ENCODE data around the gene EDAR. TPM values are rescaled to one million over a fixed set of nuclear protein-coding genes. Genes with fewer than 3 reads are reported as not detected.

EDAR gene
- total RNA-seq, 1 donor from 2014 or later, result 0.22 TPM

GRCh38 chr2:109009920-109010610 is 21.0 kb upstream of the EDAR start:
- intact Hi-C loops (cut with DNase I), result no loop called here
- ATAC-seq (no peak), DNase-seq (ENCODE audit: low spot score) (no peak)

GRCh38 chr2:109006971-109007370 is 18.0 kb upstream of the EDAR start:
- DNase-seq (ENCODE audit: low spot score) (no peak), ATAC-seq (no peak)
- intact Hi-C loops (cut with DNase I), result no loop called here

- intact Hi-C loops (cut with DNase I), result no loop called here
- DNase-seq (ENCODE audit: low spot score), result no peak
- peak; percentile 36 for ATAC-seq
Measured at GRCh38 chr2:109005686-109006204, 16.7 kb upstream of the EDAR start.

DNA sequence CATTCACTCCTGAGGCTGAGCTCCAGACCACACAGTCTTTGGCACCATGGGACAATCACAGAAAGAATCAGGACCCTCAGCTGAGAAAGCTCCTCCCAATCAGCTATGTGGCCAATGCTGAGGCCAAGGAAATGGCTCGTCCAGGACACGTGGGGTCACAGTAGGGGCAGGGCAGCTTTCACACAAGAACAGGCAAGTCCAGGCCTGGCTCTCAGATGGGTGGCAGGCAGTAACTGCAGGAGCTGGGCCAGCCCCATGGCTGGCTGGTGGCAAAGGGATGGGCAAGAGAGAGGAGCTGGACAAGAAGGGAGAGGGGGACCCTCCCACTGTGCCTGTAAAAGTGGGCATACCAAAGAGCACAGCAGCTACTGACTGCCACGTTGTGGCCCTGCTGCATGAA is 12.2 kb upstream of the EDAR start:
- no peak for DNase-seq (ENCODE audit: low spot score)
- intact Hi-C loops (cut with DNase I), result no loop called here
- ATAC-seq, result no peak

- DNase-seq (ENCODE audit: low spot score) (no peak), ATAC-seq (no peak)
- intact Hi-C loops (cut with DNase I), result no loop called here
Measured at GRCh38 chr2:109000738-109001137, 11.7 kb upstream of the EDAR start.

GRCh38 chr2:108998911-108999310 is 9.9 kb upstream of the EDAR start:
- intact Hi-C loops (cut with DNase I), result no loop called here
- ATAC-seq, result no peak
- DNase-seq (ENCODE audit: low spot score), result no peak

- no peak for DNase-seq (ENCODE audit: low spot score)
- intact Hi-C loops (cut with DNase I), result no loop called here
- ATAC-seq, result no peak
Measured at GRCh38 chr2:108994178-108994577, 5.2 kb upstream of the EDAR start.

DNA sequence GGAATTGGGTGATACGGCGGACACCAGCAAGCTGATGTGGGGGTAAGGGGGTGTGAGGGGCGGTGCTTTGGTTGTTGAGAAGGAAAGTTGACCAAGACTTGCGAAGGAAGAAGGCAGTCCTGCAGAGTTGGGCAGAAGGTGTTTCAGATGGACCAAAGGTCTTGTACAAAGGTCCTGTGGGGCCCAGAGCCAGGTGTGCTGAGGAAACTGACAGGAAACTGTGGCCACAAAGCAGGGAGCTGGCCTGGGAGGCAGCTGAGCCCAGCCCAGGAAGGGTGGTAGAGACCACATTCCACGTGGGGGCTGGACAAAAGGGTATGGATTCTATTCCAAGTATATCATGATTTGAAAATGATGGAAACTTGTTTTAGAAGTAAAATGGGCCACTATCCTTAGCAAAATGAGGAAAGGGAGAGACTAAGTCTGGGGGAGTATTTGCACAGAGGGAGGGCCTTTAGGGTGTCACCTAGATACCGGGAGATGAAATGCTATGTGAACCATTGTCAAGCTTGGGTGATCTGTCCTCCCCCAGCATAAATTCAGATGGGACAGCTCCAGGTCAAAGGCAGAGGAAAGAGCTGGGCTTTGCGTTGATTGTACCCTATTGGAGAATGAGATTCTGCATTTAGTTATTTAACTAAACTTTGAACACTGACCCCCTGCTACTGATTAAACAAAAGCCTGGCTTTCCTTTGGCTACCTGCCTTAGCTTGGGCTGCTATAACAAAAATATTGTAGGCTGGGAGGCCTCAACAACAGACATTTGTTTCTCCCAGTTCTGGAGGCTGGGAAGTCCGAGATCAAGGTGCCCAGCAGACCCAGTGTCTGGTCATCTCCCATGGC is 4.3 kb upstream of the EDAR start:
- intact Hi-C loops (cut with DNase I), result no loop called here
- no peak for DNase-seq (ENCODE audit: low spot score)
- no peak for ATAC-seq

DNA sequence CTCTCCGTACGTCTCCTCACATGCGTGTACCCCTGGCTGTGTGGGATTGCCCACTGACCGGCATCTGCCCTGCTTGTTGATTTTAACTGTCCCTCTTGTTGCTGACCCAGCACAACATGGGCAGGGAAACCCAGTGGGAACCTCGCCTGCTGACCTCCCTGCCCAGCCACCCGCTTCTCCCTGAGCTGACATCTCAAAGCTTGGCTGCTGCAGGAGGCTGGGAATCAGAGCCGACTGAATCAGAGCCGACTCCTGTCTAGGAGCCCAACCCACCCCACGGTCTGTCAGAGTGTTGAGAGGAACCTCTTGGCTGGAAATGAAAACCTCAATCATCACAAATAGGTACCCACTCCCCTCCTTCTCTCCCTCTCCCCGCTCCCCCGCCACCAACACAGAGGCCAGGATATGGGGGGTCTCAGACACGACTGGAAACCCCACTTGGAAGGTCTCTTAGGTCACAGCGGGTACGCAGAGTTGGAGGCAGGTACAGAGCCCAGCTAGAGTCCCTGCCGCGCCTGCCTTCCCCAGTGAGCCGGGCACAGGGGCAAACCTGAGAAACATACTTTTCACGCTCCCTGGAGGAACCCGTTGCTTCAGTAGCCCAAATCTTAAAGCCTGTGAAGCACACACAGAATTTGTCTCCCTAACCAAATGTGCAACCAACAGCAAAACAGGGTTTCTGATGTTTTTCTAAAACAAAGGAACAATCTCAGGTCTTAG is 784 bp downstream of the EDAR start:
- intact Hi-C loops (cut with DNase I), result loop anchor here (10.0 kb wide), 1 partner anchor 1957 kb away; no protein-coding TSS in a partner anchor
- ATAC-seq (peak; percentile 36), DNase-seq (ENCODE audit: low spot score) (no peak)

DNA sequence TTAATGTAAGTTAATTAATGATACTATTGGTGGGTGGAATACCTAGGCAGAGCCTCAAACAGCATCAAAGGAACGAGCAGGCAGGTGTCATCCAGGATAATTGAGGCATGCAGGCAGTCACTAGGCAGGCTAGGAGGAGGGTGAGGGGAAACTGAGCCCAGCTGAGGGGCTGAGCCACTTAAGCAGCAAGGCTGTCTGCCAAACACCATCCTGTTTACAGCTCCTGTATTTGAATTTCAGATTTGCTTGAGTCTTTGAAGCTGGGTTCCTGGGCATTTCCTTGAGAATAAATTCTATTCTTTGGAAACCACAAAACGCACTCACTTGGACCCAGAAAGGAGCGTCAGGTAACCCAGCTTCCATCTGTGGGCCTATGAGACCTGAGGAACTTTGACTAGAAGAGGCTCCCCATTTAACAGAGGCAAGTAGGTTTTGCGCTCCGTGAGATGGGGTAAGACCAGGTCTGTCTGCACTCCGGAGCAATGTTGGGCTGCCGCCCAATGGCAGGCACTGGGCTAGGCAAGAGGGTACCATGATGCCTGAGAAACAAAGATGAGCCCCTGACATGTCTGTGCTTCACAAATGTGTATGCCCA is 2.0 kb downstream of the EDAR start:
- DNase-seq (ENCODE audit: low spot score), result no peak
- intact Hi-C loops (cut with DNase I), result loop anchor here (10.0 kb wide), 1 partner anchor 1958 kb away; no protein-coding TSS in a partner anchor
- no peak for ATAC-seq

DNA sequence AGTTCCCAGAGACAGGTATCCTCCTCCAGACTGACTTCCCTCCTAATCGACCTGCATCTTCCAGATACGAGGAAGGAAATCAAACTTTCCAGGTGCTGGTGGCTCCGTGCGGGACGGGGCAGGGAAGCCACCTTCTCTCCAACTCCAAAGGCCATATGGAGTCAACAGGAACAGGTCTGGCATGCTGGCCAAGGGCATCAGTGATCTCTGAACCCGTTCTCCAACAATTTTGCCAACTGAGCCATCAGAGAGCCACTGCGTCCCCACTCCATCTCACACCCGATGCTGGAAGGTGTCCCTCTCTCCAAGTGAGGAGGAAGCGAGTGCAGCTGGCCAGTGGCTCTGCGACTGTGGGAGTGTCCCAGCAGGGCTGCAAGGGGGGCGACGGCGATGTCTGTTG is 5.4 kb downstream of the EDAR start:
- ATAC-seq, result no peak
- DNase-seq (ENCODE audit: low spot score), result no peak
- intact Hi-C loops (cut with DNase I), result loop anchor here (10.0 kb wide), 1 partner anchor 1961 kb away; no protein-coding TSS in a partner anchor

- intact Hi-C loops (cut with DNase I), result loop anchor here (10.0 kb wide), 1 partner anchor 1962 kb away; no protein-coding TSS in a partner anchor
- DNase-seq (ENCODE audit: low spot score) (no peak), ATAC-seq (no peak)
Measured at GRCh38 chr2:108983061-108983460, 6.0 kb downstream of the EDAR start.

- ATAC-seq (peak; percentile 64), DNase-seq (ENCODE audit: low spot score) (no peak)
- intact Hi-C loops (cut with DNase I), result loop anchor here (10.0 kb wide), 1 partner anchor 1963 kb away; no protein-coding TSS in a partner anchor
Measured at GRCh38 chr2:108982259-108982679, 6.8 kb downstream of the EDAR start.

DNA sequence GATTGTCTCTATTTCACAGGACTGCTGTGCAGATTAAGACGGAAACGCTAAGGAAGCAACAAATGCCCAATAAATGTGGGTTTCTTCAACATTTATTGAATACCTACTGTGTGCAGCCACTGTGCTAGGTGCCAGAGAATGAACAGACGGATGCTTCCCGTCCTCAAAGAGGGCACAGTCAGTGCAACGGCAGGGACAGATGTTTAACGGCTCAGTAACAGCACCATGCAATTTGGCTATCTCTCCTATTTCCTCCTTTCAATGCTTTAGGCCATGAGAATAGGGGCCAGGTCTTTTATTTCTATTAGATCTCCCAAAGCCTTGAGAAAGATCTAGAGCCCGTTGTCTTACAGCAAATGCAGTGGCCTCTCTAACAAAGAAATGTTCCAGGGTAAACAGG is 7.2 kb downstream of the EDAR start:
- ATAC-seq, result peak; percentile 39
- DNase-seq (ENCODE audit: low spot score), result no peak
- intact Hi-C loops (cut with DNase I), result loop anchor here (10.0 kb wide), 1 partner anchor 1963 kb away; no protein-coding TSS in a partner anchor

GRCh38 chr2:108980076-108980475 is 8.9 kb downstream of the EDAR start:
- ATAC-seq, result no peak
- intact Hi-C loops (cut with DNase I), result loop anchor here (10.0 kb wide), 1 partner anchor 1965 kb away; no protein-coding TSS in a partner anchor

GRCh38 chr2:108979461-108979860 is 9.6 kb downstream of the EDAR start:
- DNase-seq (ENCODE audit: low spot score) (no peak), ATAC-seq (no peak)
- intact Hi-C loops (cut with DNase I), result no loop called here

More at GRCh38 chr2:108980076-108980475, 8.9 kb downstream of the EDAR start:
- no peak for DNase-seq (ENCODE audit: low spot score)

DNA sequence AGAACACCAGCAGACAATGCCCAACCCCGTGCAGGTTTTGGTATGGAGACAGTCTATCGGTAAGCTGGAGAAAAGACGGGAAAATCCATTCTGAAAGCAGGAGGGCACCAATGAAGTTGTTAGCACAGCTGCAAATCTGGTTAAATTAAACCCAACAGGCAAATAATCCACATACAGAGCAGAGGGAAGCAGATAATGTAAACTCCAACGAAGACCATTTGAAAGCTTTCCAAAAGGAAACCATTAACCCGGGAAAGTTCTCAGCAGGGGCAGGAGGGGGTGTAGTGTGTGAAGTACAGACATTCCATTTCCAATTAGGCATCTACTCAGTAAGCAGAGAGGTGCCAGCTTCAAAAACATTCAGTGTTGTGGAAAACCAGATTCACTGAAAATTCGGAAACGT is 10.3 kb downstream of the EDAR start:
- intact Hi-C loops (cut with DNase I), result no loop called here
- DNase-seq (ENCODE audit: low spot score) (no peak), ATAC-seq (no peak)

DNA sequence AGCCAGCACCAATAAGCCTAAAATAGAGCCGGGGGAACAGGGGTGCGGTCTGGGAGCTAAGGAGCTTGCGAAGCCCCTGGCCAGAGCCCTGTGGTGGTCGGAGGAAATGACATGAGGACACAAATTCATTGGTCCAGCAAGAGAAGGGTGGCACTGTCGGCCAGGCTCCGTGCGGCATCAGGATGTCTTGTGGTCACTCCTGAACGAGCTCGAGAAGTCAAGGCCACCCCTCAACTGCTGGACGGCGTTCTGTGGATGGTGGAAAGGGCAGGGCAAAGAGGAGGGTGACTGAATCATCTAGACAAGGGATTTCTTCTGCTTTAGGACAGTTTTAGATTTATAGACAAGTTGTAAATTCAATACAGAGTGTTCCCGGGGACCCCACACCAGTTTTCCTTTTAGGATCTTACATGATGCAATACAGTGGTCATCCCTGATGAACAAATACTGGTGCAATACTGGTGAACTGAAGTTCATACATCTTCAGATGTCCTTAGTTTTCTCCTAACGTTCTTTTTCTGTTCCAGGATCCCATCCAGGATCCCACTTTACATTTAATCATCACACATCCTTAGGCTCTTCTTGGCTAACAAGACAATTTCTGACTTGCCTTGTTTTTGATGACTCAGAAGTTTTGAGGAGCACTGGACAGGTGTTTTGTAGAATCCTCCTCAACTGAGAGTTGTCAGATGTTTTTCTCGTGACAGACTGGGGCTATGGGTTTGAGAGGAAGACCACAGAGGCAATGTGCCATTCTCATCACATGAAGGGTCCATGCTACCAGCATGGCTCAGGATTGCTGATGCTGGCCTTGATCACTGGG is 13.2 kb downstream of the EDAR start:
- DNase-seq (ENCODE audit: low spot score), result no peak
- ATAC-seq, result no peak
- intact Hi-C loops (cut with DNase I), result no loop called here
